Measurements from ENCODE around the gene RANBP3L. TPM values are rescaled to one million over a fixed set of nuclear protein-coding genes. Genes with fewer than 3 reads are reported as not detected.
"Not testable (repeated sequence)": the region's sequence is repeated elsewhere in the genome, so short reads cannot be mapped to it uniquely, and the experiment has no call there.

Gene RANBP3L
- total RNA-seq, 4 donors from 2014 or later: 6.5 to 15.8 (median 8.5) TPM

DNA sequence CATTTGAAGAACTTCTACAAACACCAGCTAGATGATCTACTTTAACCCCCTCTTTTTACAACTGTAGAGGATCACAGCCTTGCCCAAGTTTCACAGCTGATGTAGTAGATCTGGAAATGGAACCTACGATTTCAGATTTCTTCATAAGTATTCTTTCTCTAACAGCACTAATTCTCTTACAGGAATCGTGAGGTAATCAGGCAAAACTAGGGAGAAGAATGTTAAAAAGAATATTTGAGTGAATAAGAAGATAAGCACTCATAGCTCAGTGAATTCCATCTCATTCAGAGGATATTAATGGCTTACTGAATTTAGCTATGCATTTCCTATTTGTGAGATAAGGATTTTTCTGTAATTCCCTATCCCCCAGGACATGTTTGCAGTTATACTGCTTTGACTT, 102.1 kb downstream of the RANBP3L start:
- Histone ChIP-seq H3K36me3 (peaks cover 29 to 32% of the 10 kb centered on the region in 2 donors), H3K9me3 (no peaks in the 10 kb centered on the region), H3K27ac (no peak overlapping the region), H3K4me3 (replicated peaks in 1 of 3) (no peak overlapping the region), H3K27me3 (no peaks in the 10 kb centered on the region), H3K4me1 (no peaks in the 10 kb centered on the region)
- no peak for DNase-seq
- WGBS, 2 donors: 85 to 86% methylated on average over 2 of the region's 2 CpGs
- no peak for TF ChIP-seq CTCF (IDR thresholded peaks at IDR 0.05)
- no peak for TF ChIP-seq POLR2A (IDR thresholded peaks at IDR 0.05)
- intact Hi-C loops (cut with DNase I): no loop called here

GRCh38 chr5:36198783-36199182, 102.9 kb downstream of the RANBP3L start:
- H3K27ac ChIP-seq; intact Hi-C loops (cut with DNase I); H3K9me3 ChIP-seq; H3K27me3 ChIP-seq; DNase-seq; H3K4me3 ChIP-seq (replicated peaks in 1 of 3); H3K4me1 ChIP-seq: not testable (repeated sequence)
- H3K36me3 ChIP-seq: peaks cover 32% of the 10 kb centered on the region in 2 donors
- WGBS, 2 donors: 89 to 92% methylated on average over 3 of the region's 3 CpGs

Other genes with a start within 250 kb of the RANBP3L start
- not detected for gene UGT3A2, start 235.0 kb downstream of the RANBP3L start, total RNA-seq
- 10 to 100 TPM; 18.1 to 23.5 (median 19.4) TPM for gene LMBRD2, start 150.0 kb downstream of the RANBP3L start, total RNA-seq
- 10 to 100 TPM in 1 of 4 donors, 1 to 10 TPM in 3; 4.8 to 10.3 (median 8.8) TPM for gene SKP2, start 149.8 kb downstream of the RANBP3L start, total RNA-seq
- 10 to 100 TPM; 28.8 to 47.2 (median 44.4) TPM for gene NADK2, start 60.0 kb downstream of the RANBP3L start, total RNA-seq

Measured in thyroid gland (tissue), 4 donors.